NT2/D1 (cell line): Measurements from ENCODE around the gene CFAP410.

Source experiments
- SUZ12 ChIP-seq: IDR thresholded peaks from 2 replicates; pipeline ENCODE4 v1.6.1; 2011; ENCODE audit not compliant: insufficient read length, insufficient read depth; ENCODE audit errors: extremely low read depth
- YY1 ChIP-seq: IDR thresholded peaks from 2 replicates; pipeline ENCODE4 v1.6.1; 2011; ENCODE audit not compliant: insufficient read length, insufficient read depth
- ZNF274 ChIP-seq: IDR thresholded peaks from 2 replicates; pipeline ENCODE4 v1.6.1; 2011; ENCODE audit warnings: mild to moderate bottlenecking, low read depth, low read length

GRCh38 chr21:44312716-44313115 lies 26.5 kb downstream of the CFAP410 start:
- TF ChIP-seq YY1, result no peak
- TF ChIP-seq ZNF274, result no peak
- TF ChIP-seq SUZ12, result no peak
